ENCODE data around the gene ATOH7. TPM values are rescaled to one million over a fixed set of nuclear protein-coding genes. Genes with fewer than 3 reads are reported as not detected.

Gene ATOH7
- total RNA-seq, 1 experiment from 2014 or later = not detected

DNA sequence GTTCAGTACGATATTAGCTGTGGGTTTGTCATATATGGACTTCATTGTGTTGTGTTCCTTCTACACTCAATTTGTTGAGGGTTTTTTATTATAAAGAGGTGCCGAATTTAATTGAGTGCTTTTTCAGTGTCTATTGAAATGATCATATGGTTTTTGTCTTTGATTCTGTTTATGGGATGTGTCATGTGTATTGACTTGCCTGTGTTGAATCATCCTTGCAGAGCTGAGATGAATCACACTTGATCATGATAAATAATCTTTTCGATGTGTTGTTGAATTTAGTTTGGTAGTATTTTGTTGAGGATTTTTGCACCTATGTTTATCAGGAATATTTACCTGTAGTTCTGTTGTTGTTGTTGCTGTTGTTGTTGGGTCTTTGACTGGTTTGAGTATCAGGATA is 39.8 kb downstream of the ATOH7 start:
- no TSS peak for BruUV-seq (replicated peaks)
- ChIA-PET CTCF (no interaction called here), RAD21 (ENCODE audit: low non-redundant PET in 1 of 2, low total read pairs in 2 of 2, uncharacterized antibody in 2 of 2, unreplicated experiment in 2 of 2) (no interaction called here), POLR2A (no interaction called here)
- H3K27me3 ChIP-seq (ENCODE audit: insufficient read depth, low read length) = no peaks in the 10 kb centered on the region
- H3K27ac ChIP-seq (ENCODE audit: low read depth, low read length) = no peak overlapping the region
- H4K20me1 ChIP-seq (ENCODE audit: insufficient read depth) = no peaks in the 10 kb centered on the region
- no peaks in the 10 kb centered on the region for H3K9me3 ChIP-seq (ENCODE audit: control insufficient read depth in 1 of 2, insufficient read depth in 1 of 2, low read depth in 1 of 2, low read length in 2 of 2)
- H3K4me2 ChIP-seq (ENCODE audit: low read length) = no peak overlapping the region
- H3K79me2 ChIP-seq (ENCODE audit: insufficient read depth, low read length) = no peaks in the 10 kb centered on the region
- no peak for DNase-seq (ENCODE audit: low read depth, low spot score)
- no peak overlapping the region for H3K9ac ChIP-seq (ENCODE audit: low read length)
- H3K36me3 ChIP-seq (ENCODE audit: control insufficient read depth in 1 of 2, insufficient read depth in 2 of 2, low read length in 2 of 2) = no peaks in the 10 kb centered on the region
- TF ChIP-seq JUND (IDR thresholded peaks at IDR 0.05) (peak; percentile 45; the same call in 1 of the 2 replicates), TCF7L2 (IDR thresholded peaks at IDR 0.05; ENCODE audit: borderline replicate concordance, extremely low read depth, insufficient read depth, insufficient read length) (no peak), FOSL1 (IDR thresholded peaks at IDR 0.05; ENCODE audit: low read depth) (peak; percentile 43)
- no peak overlapping the region for H3K4me3 ChIP-seq (replicated peaks in 1 of 2; ENCODE audit: low read depth in 1 of 2, low read length in 2 of 2)
- intact Hi-C loops (cut with micrococcal nuclease) = no loop called here
- peaks cover 0 to 7% of the 10 kb centered on the region in 2 experiments; a peak in 2 of 4 replicates for H3K4me1 ChIP-seq (ENCODE audit: control insufficient read depth in 1 of 2, insufficient read depth in 2 of 2, low read length in 2 of 2)
- no peak for ATAC-seq
- H3K9me2 ChIP-seq (ENCODE audit: insufficient read depth) = no peaks in the 10 kb centered on the region
- H2AFZ ChIP-seq (ENCODE audit: low read depth, low read length, poor library complexity, severe bottlenecking) = no peak overlapping the region

DNA sequence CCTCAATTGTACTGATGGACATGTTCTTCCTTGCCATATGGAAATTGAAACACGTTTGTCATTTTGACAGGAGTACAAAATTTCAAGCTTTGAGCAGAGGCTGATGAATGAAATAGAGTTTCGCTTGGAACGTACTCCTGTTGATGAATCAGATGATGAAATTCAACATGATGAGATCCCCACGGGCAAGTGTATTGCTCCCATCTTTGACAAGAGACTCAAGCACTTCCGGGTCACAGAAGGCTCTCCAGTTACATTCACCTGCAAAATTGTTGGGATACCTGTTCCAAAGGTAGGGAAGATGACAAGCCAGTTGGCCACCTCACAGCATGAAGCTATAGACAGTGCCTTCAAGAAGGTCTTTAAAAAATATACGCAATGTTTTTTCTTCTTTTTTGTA is 43.1 kb downstream of the ATOH7 start:
- Histone ChIP-seq H3K4me2 (ENCODE audit: low read length) (no peak overlapping the region), H3K9me2 (ENCODE audit: insufficient read depth) (no peaks in the 10 kb centered on the region), H2AFZ (ENCODE audit: low read depth, low read length, poor library complexity, severe bottlenecking) (no peak overlapping the region), H3K9ac (ENCODE audit: low read length) (no peak overlapping the region), H4K20me1 (ENCODE audit: insufficient read depth) (no peaks in the 10 kb centered on the region), H3K9me3 (ENCODE audit: control insufficient read depth in 1 of 2, insufficient read depth in 1 of 2, low read depth in 1 of 2, low read length in 2 of 2) (no peaks in the 10 kb centered on the region), H3K27ac (ENCODE audit: low read depth, low read length) (no peak overlapping the region), H3K27me3 (ENCODE audit: insufficient read depth, low read length) (no peaks in the 10 kb centered on the region), H3K36me3 (ENCODE audit: control insufficient read depth in 1 of 2, insufficient read depth in 2 of 2, low read length in 2 of 2) (no peaks in the 10 kb centered on the region), H3K79me2 (ENCODE audit: insufficient read depth, low read length) (no peaks in the 10 kb centered on the region), H3K4me1 (ENCODE audit: control insufficient read depth in 1 of 2, insufficient read depth in 2 of 2, low read length in 2 of 2) (peaks cover 0 to 7% of the 10 kb centered on the region in 2 experiments; a peak in 2 of 4 replicates), H3K4me3 (replicated peaks in 1 of 2; ENCODE audit: low read depth in 1 of 2, low read length in 2 of 2) (no peak overlapping the region)
- BruUV-seq (replicated peaks) = no TSS peak
- TF ChIP-seq SRF (IDR thresholded peaks at IDR 0.05; ENCODE audit: low read depth) (no peak), JUND (IDR thresholded peaks at IDR 0.05) (no peak), SP1 (IDR thresholded peaks at IDR 0.05; ENCODE audit: low read depth) (no peak), EZH2 (IDR thresholded peaks at IDR 0.05) (no peak), SIN3A (IDR thresholded peaks at IDR 0.05; ENCODE audit: low read depth) (no peak), CTCF (IDR thresholded peaks at IDR 0.05 in 2 of 3, conservative IDR thresholded peaks at IDR 0.05 in 1 of 3; ENCODE audit: borderline replicate concordance in 1 of 3, insufficient read depth in 1 of 3, low read depth in 2 of 3, low read length in 2 of 3) (no peak)
- TF ChIP-seq, protein P1, sequence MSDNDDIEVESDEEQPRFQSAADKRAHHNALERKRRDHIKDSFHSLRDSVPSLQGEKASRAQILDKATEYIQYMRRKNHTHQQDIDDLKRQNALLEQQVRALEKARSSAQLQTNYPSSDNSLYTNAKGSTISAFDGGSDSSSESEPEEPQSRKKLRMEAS (IDR thresholded peaks at IDR 0.05) = no peak
- TF ChIP-seq, protein P2, sequence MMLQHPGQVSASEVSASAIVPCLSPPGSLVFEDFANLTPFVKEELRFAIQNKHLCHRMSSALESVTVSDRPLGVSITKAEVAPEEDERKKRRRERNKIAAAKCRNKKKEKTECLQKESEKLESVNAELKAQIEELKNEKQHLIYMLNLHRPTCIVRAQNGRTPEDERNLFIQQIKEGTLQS (IDR thresholded peaks at IDR 0.05) = no peak
- ATAC-seq = no peak
- intact Hi-C loops (cut with micrococcal nuclease) = no loop called here
- ChIA-PET CTCF (no interaction called here), POLR2A (no interaction called here), RAD21 (ENCODE audit: low non-redundant PET in 1 of 2, low total read pairs in 2 of 2, uncharacterized antibody in 2 of 2, unreplicated experiment in 2 of 2) (no interaction called here)
- DNase-seq (ENCODE audit: low read depth, low spot score) = no peak
